ENCODE data around the gene RAD17.

- no peak for TF ChIP-seq ZNF274 (IDR thresholded peaks at IDR 0.05; ENCODE audit: low read depth, low read length)
- TF ChIP-seq YY1 (IDR thresholded peaks at IDR 0.05; ENCODE audit: insufficient read depth, insufficient read length): no peak
- TF ChIP-seq SUZ12 (IDR thresholded peaks at IDR 0.05; ENCODE audit: extremely low read depth, insufficient read depth, insufficient read length): no peak
Measured at GRCh38 chr5:69329905-69330489, 39.6 kb upstream of the RAD17 start.

Measured in NT2/D1 (cell line).